Activated CD4-positive, alpha-beta T cell treated with anti-CD3 and anti-CD28 coated beads for 36 hours (primary cell): ENCODE measurements around the gene CLEC2L. TPM values are rescaled to one million over a fixed set of nuclear protein-coding genes. Genes with fewer than 3 reads are reported as not detected.

ENCODE experiments used
- ATAC-seq: fragments of 200-7000 bp; cut with Tn5 transposase; one replicate; pipeline ENCODE4 v1.10.0; 2021; ENCODE audit warnings: mild to moderate bottlenecking, moderate library complexity
- CTCF ChIA-PET: fragments of 350-600 bp; sonication (Branson Sonifier 250); formaldehyde crosslinking; loops from one replicate; lab custom pipeline; 2021; ENCODE audit warnings: antibody characterized with exemption; lab: Charles Lee
- POLR2A ChIA-PET: fragments of 350-600 bp; sonication (Branson Sonifier 250); formaldehyde crosslinking; loops from one replicate; lab custom pipeline; 2021; ENCODE audit warnings: antibody characterized with exemption, inconsistent platforms; lab: Charles Lee
- DNase-seq: peaks from one replicate; pipeline ENCODE4 v3.0.0-alpha.2; 2020
- H3K27ac Mint-ChIP-seq: one replicate; pipeline ENCODE4 v1.8.0; 2021; ENCODE audit warnings: mixed read lengths
- H3K27me3 Mint-ChIP-seq: one replicate; pipeline ENCODE4 v1.8.0; 2021; ENCODE audit warnings: mixed read lengths
- H3K36me3 Mint-ChIP-seq: one replicate; pipeline ENCODE4 v1.8.0; 2021; ENCODE audit warnings: low read depth, mixed read lengths
- H3K4me1 Mint-ChIP-seq: one replicate; pipeline ENCODE4 v1.8.0; 2021; ENCODE audit warnings: mixed read lengths
- H3K4me3 Mint-ChIP-seq: one replicate; pipeline ENCODE4 v1.8.0; 2021; ENCODE audit warnings: mild to moderate bottlenecking, moderate library complexity, mixed read lengths
- H3K9me3 Mint-ChIP-seq: one replicate; pipeline ENCODE4 v1.8.0; 2021; ENCODE audit warnings: low read depth, mixed read lengths
- intact Hi-C, 2 experiments: fragments of 100-400 bp; cut with DNase I in 1 of 2; cut with micrococcal nuclease in 1 of 2; formaldehyde crosslinking; loops; one replicate each; pipeline versions ENCODE4 v1.14.2 to v1.15.1; 2022 to 2024; cut with DNase I, micrococcal nuclease
- total RNA-seq, 2 experiments: library from RNA; stranded (reverse); gene quantifications; one replicate each; pipeline ENCODE4 v1.2.3, GENCODE V29; 2021

CLEC2L gene
- total RNA-seq, 2 experiments from 2014 or later = not detected

- H3K9me3 Mint-ChIP-seq = peaks cover 1% of the 10 kb centered on the region
- intact Hi-C loops = no loop called here
Measured at GRCh38 chr7:139494835-139495579, 28.5 kb upstream of the CLEC2L start.

GRCh38 chr7:139495580-139496125 is 27.8 kb upstream of the CLEC2L start:
- no peak for ATAC-seq
- intact Hi-C loops = no loop called here
- Mint-ChIP-seq H3K9me3 (peaks cover 1% of the 10 kb centered on the region), H3K4me1 (peaks cover 12% of the 10 kb centered on the region), H3K4me3 (no peak overlapping the region), H3K27me3 (peaks cover 3% of the 10 kb centered on the region), H3K36me3 (no peaks in the 10 kb centered on the region), H3K27ac (no peak overlapping the region)
- ChIA-PET POLR2A (interaction anchor here (0.6 kb wide), 3 partner anchors 65 to 377 kb away, joined by 3 to 7 read pairs (median 3); no protein-coding TSS in a partner anchor), CTCF (interaction anchor here (1.0 to 1.3 kb wide), 2 partner anchors 10 to 123 kb away, joined by 3 to 4 read pairs; no protein-coding TSS in a partner anchor)
- no peak for DNase-seq

More at GRCh38 chr7:139494835-139495579, 28.5 kb upstream of the CLEC2L start:
- H3K36me3 Mint-ChIP-seq = no peaks in the 10 kb centered on the region
- ChIA-PET CTCF (interaction anchor here (1.0 to 1.3 kb wide), 2 partner anchors 11 to 124 kb away, joined by 3 to 4 read pairs; no protein-coding TSS in a partner anchor), POLR2A (interaction anchor here (0.6 kb wide), 3 partner anchors 64 to 377 kb away, joined by 3 to 7 read pairs (median 3); no protein-coding TSS in a partner anchor)
- H3K4me1 Mint-ChIP-seq = peaks cover 11% of the 10 kb centered on the region
- ATAC-seq (peak; percentile 87), DNase-seq (peak; percentile 51)
- no peak overlapping the region for H3K4me3 Mint-ChIP-seq
- no peak overlapping the region for H3K27ac Mint-ChIP-seq
- peaks cover 2% of the 10 kb centered on the region for H3K27me3 Mint-ChIP-seq

- POLR2A ChIA-PET = no interaction called here
- Mint-ChIP-seq H3K27ac (no peak overlapping the region), H3K27me3 (peaks cover 3% of the 10 kb centered on the region), H3K9me3 (no peaks in the 10 kb centered on the region), H3K4me1 (peaks cover 12% of the 10 kb centered on the region), H3K4me3 (no peak overlapping the region), H3K36me3 (no peaks in the 10 kb centered on the region)
- no peak for DNase-seq
- CTCF ChIA-PET = no interaction called here
- intact Hi-C loops = no loop called here
- no peak for ATAC-seq
Measured at GRCh38 chr7:139496528-139496927, 27.0 kb upstream of the CLEC2L start.

- intact Hi-C loops = loop anchor here (1.0 to 2.0 kb wide), 2 partner anchors 120 to 504 kb away; no protein-coding TSS in a partner anchor
- ATAC-seq (no peak), DNase-seq (no peak)
- Mint-ChIP-seq H3K27me3 (peaks cover 3% of the 10 kb centered on the region), H3K9me3 (no peaks in the 10 kb centered on the region), H3K36me3 (no peaks in the 10 kb centered on the region), H3K4me3 (no peak overlapping the region), H3K27ac (no peak overlapping the region), H3K4me1 (peaks cover 4% of the 10 kb centered on the region)
- POLR2A ChIA-PET = no interaction called here
- CTCF ChIA-PET = interaction anchor here (0.6 to 4.8 kb wide), 14 partner anchors 7 to 505 kb away, joined by 3 to 20 read pairs (median 3); no protein-coding TSS in a partner anchor
Measured at GRCh38 chr7:139500770-139501138, 22.7 kb upstream of the CLEC2L start.

- ChIA-PET POLR2A (no interaction called here), CTCF (interaction anchor here (1.5 to 4.8 kb wide), 3 partner anchors 6 to 504 kb away, joined by 3 to 20 read pairs (median 9); no protein-coding TSS in a partner anchor)
- intact Hi-C loops = no loop called here
- peaks cover 2% of the 10 kb centered on the region for H3K27me3 Mint-ChIP-seq
- peaks cover 4% of the 10 kb centered on the region for H3K4me1 Mint-ChIP-seq
- no peaks in the 10 kb centered on the region for H3K9me3 Mint-ChIP-seq
- H3K4me3 Mint-ChIP-seq = no peak overlapping the region
- H3K27ac Mint-ChIP-seq = no peak overlapping the region
- DNase-seq (no peak), ATAC-seq (no peak)
- no peaks in the 10 kb centered on the region for H3K36me3 Mint-ChIP-seq
Measured at GRCh38 chr7:139502226-139502625, 21.3 kb upstream of the CLEC2L start.

GRCh38 chr7:139505563-139505962 is 17.9 kb upstream of the CLEC2L start:
- Mint-ChIP-seq H3K4me3 (no peak overlapping the region), H3K4me1 (no peaks in the 10 kb centered on the region), H3K9me3 (no peaks in the 10 kb centered on the region), H3K27me3 (no peaks in the 10 kb centered on the region), H3K36me3 (no peaks in the 10 kb centered on the region), H3K27ac (no peak overlapping the region)
- intact Hi-C loops = no loop called here
- DNase-seq (peak; percentile 66), ATAC-seq (peak; percentile 55)
- ChIA-PET CTCF (interaction anchor here (0.8 to 1.2 kb wide), 3 partner anchors 10 to 369 kb away, joined by 3 to 4 read pairs (median 3); no protein-coding TSS in a partner anchor), POLR2A (no interaction called here)

- POLR2A ChIA-PET = interaction anchor here (0.5 to 0.6 kb wide), 2 partner anchors 79 to 345 kb away, joined by 3 read pairs; no protein-coding TSS in a partner anchor
- H3K4me1 Mint-ChIP-seq = no peaks in the 10 kb centered on the region
- H3K4me3 Mint-ChIP-seq = no peak overlapping the region
- no peaks in the 10 kb centered on the region for H3K9me3 Mint-ChIP-seq
- CTCF ChIA-PET = interaction anchor here (0.5 to 4.2 kb wide), 6 partner anchors 10 to 110 kb away, joined by 3 to 20 read pairs (median 4); no protein-coding TSS in a partner anchor
- no peak for ATAC-seq
- no peaks in the 10 kb centered on the region for H3K27me3 Mint-ChIP-seq
- no peak overlapping the region for H3K27ac Mint-ChIP-seq
- intact Hi-C loops = no loop called here
- H3K36me3 Mint-ChIP-seq = no peaks in the 10 kb centered on the region
- DNase-seq = no peak
Measured at GRCh38 chr7:139509535-139509934, 13.9 kb upstream of the CLEC2L start.

GRCh38 chr7:139511315-139511714 is 12.2 kb upstream of the CLEC2L start:
- no peaks in the 10 kb centered on the region for H3K27me3 Mint-ChIP-seq
- no peak for DNase-seq
- no peaks in the 10 kb centered on the region for H3K9me3 Mint-ChIP-seq
- ChIA-PET POLR2A (no interaction called here), CTCF (no interaction called here)
- H3K27ac Mint-ChIP-seq = no peak overlapping the region
- no peak overlapping the region for H3K4me3 Mint-ChIP-seq
- ATAC-seq = no peak
- no peaks in the 10 kb centered on the region for H3K36me3 Mint-ChIP-seq
- intact Hi-C loops = loop anchor here in 1 of 2 experiments (10.0 kb wide), 1 partner anchor 293 kb away; no protein-coding TSS in a partner anchor
- no peaks in the 10 kb centered on the region for H3K4me1 Mint-ChIP-seq

- CTCF ChIA-PET = no interaction called here
- Mint-ChIP-seq H3K36me3 (no peaks in the 10 kb centered on the region), H3K27me3 (no peaks in the 10 kb centered on the region), H3K4me1 (no peaks in the 10 kb centered on the region), H3K27ac (no peak overlapping the region), H3K9me3 (no peaks in the 10 kb centered on the region), H3K4me3 (no peak overlapping the region)
- ATAC-seq (no peak), DNase-seq (no peak)
- POLR2A ChIA-PET = no interaction called here
- intact Hi-C loops = loop anchor here in 1 of 2 experiments (10.0 kb wide), 1 partner anchor 290 kb away; no protein-coding TSS in a partner anchor
Measured at GRCh38 chr7:139515266-139515665, 8.2 kb upstream of the CLEC2L start.

- H3K27me3 Mint-ChIP-seq = peaks cover 33% of the 10 kb centered on the region
- POLR2A ChIA-PET = no interaction called here
Measured at GRCh38 chr7:139521439-139521838, 2.0 kb upstream of the CLEC2L start.

GRCh38 chr7:139522830-139523198 is 671 bp upstream of the CLEC2L start:
- no peak for ATAC-seq
- H3K4me3 Mint-ChIP-seq = no peak overlapping the region
- peaks cover 33% of the 10 kb centered on the region for H3K27me3 Mint-ChIP-seq
- no peak for DNase-seq
- ChIA-PET POLR2A (no interaction called here), CTCF (no interaction called here)
- H3K4me1 Mint-ChIP-seq = peaks cover 6% of the 10 kb centered on the region
- no peak overlapping the region for H3K27ac Mint-ChIP-seq
- no peaks in the 10 kb centered on the region for H3K36me3 Mint-ChIP-seq
- H3K9me3 Mint-ChIP-seq = no peaks in the 10 kb centered on the region
- intact Hi-C loops = no loop called here

More at GRCh38 chr7:139521439-139521838, 2.0 kb upstream of the CLEC2L start:
- H3K4me3 Mint-ChIP-seq = no peak overlapping the region
- peaks cover 2% of the 10 kb centered on the region for H3K4me1 Mint-ChIP-seq
- DNase-seq (no peak), ATAC-seq (no peak)
- H3K9me3 Mint-ChIP-seq = no peaks in the 10 kb centered on the region
- CTCF ChIA-PET = no interaction called here
- intact Hi-C loops = no loop called here
- H3K36me3 Mint-ChIP-seq = no peaks in the 10 kb centered on the region
- H3K27ac Mint-ChIP-seq = no peak overlapping the region
